WTC11 (cell line): ENCODE data around the gene FAM193B. TPM values are rescaled to one million over a fixed set of nuclear protein-coding genes. Genes with fewer than 3 reads are reported as not detected.

Source experiments
- ATAC-seq: fragments of 200-7000 bp; cut with Tn5 transposase; 2 replicates; pipeline ENCODE4 v1.10.0; 2021; ENCODE audit warnings: mild to moderate bottlenecking, moderate library complexity
- CTCF ChIA-PET: fragments of 300-600 bp; sonication (Branson Sonifier 250); formaldehyde crosslinking; loops from one replicate; lab custom pipeline; 2021; ENCODE audit warnings: antibody characterized with exemption; lab: Charles Lee
- POLR2A ChIA-PET: fragments of 350-600 bp; sonication (Branson Sonifier 250); formaldehyde crosslinking; loops from one replicate; lab custom pipeline; 2021; ENCODE audit warnings: antibody characterized with exemption; lab: Charles Lee
- DNase-seq: peaks from one replicate; pipeline ENCODE4 v3.0.0; 2021; ENCODE audit warnings: low spot score
- H3K27ac Mint-ChIP-seq: 2 replicates; pipeline ENCODE4 v1.8.0; 2021; ENCODE audit warnings: mixed read lengths
- H3K27me3 Mint-ChIP-seq: 2 replicates; pipeline ENCODE4 v1.8.0; 2021; ENCODE audit warnings: low read depth, mild to moderate bottlenecking, moderate library complexity, mixed read lengths
- H3K36me3 Mint-ChIP-seq: 2 replicates; pipeline ENCODE4 v1.8.0; 2021; ENCODE audit warnings: mixed read lengths
- H3K4me1 Mint-ChIP-seq: 2 replicates; pipeline ENCODE4 v1.8.0; 2022; ENCODE audit warnings: mixed read lengths
- H3K4me3 Mint-ChIP-seq: 2 replicates; pipeline ENCODE4 v1.8.0; 2021; ENCODE audit warnings: mild to moderate bottlenecking, moderate library complexity, mixed read lengths
- H3K9me3 Mint-ChIP-seq: 2 replicates; pipeline ENCODE4 v1.8.0; 2021; ENCODE audit warnings: mixed read lengths
- AFF4 ChIP-seq: sonication (generic); formaldehyde crosslinking; IDR thresholded peaks from 2 replicates; pipeline ENCODE4 v1.8.1; 2023; ENCODE audit warnings: mild to moderate bottlenecking, missing genetic modification reagents, borderline replicate concordance
- GTF2I ChIP-seq: fragments of 250-450 bp; sonication (Bioruptor Pico); conservative IDR thresholded peaks from 2 replicates; pipeline ENCODE4 v1.4.0; 2021; ENCODE audit warnings: mild to moderate bottlenecking
- HMGXB4 ChIP-seq: sonication (generic); formaldehyde crosslinking; IDR thresholded peaks from 2 replicates; pipeline ENCODE4 v1.8.1; 2023; ENCODE audit warnings: mild to moderate bottlenecking, moderate library complexity, missing genetic modification reagents
- IRF1 ChIP-seq: sonication (generic); formaldehyde crosslinking; IDR thresholded peaks from 2 replicates; pipeline ENCODE4 v1.8.0; 2023; ENCODE audit warnings: missing genetic modification reagents
- MYBL2 ChIP-seq: sonication (generic); formaldehyde crosslinking; IDR thresholded peaks from 2 replicates; pipeline ENCODE4 v1.8.1; 2023; ENCODE audit warnings: mild to moderate bottlenecking, moderate library complexity, missing genetic modification reagents
- RORB ChIP-seq: fragments of 250-450 bp; sonication (Bioruptor Pico); IDR thresholded peaks from 2 replicates; pipeline ENCODE4 v1.9.0; 2021; ENCODE audit warnings: mild to moderate bottlenecking
- SMAD4 ChIP-seq: sonication (generic); formaldehyde crosslinking; IDR thresholded peaks from 2 replicates; pipeline ENCODE4 v1.8.0; 2022; ENCODE audit warnings: mild to moderate bottlenecking, missing genetic modification reagents
- USF1 ChIP-seq: sonication (generic); formaldehyde crosslinking; IDR thresholded peaks from 2 replicates; pipeline ENCODE4 v1.8.0; 2022; ENCODE audit warnings: mild to moderate bottlenecking, missing genetic modification reagents
- ZNF138 ChIP-seq: sonication (generic); formaldehyde crosslinking; conservative IDR thresholded peaks from 2 replicates; pipeline ENCODE4 v1.8.1; 2022; ENCODE audit warnings: mild to moderate bottlenecking, moderate library complexity, missing genetic modification reagents
- ZNF232 ChIP-seq: sonication (generic); formaldehyde crosslinking; IDR thresholded peaks from 2 replicates; pipeline ENCODE4 v1.8.0; 2022; ENCODE audit warnings: mild to moderate bottlenecking, missing genetic modification reagents
- ZNF263 ChIP-seq: sonication (generic); formaldehyde crosslinking; IDR thresholded peaks from 2 replicates; pipeline ENCODE4 v1.8.1; 2022; ENCODE audit warnings: low read depth, mild to moderate bottlenecking, moderate library complexity, missing genetic modification reagents
- ZNF416 ChIP-seq: fragments of 250-450 bp; sonication (Bioruptor Pico); IDR thresholded peaks from 2 replicates; pipeline ENCODE4 v1.9.0; 2021; ENCODE audit warnings: mild to moderate bottlenecking, inconsistent platforms
- ZNF671 ChIP-seq: fragments of 250-450 bp; sonication (Bioruptor Pico); IDR thresholded peaks from 2 replicates; pipeline ENCODE4 v1.8.0; 2021; ENCODE audit warnings: mild to moderate bottlenecking
- total RNA-seq: library from RNA; stranded (reverse); gene quantifications from 3 replicates; pipeline ENCODE4 v1.2.3, GENCODE V29; 2021
- TF ChIP-seq, protein P1 (sequence below): sonication (generic); formaldehyde crosslinking; IDR thresholded peaks from 2 replicates; pipeline ENCODE4 v1.8.1; 2023; ENCODE audit warnings: mild to moderate bottlenecking, missing genetic modification reagents, moderate library complexity

Gene FAM193B
- total RNA-seq, 1 experiment from 2014 or later, result 101 TPM

DNA sequence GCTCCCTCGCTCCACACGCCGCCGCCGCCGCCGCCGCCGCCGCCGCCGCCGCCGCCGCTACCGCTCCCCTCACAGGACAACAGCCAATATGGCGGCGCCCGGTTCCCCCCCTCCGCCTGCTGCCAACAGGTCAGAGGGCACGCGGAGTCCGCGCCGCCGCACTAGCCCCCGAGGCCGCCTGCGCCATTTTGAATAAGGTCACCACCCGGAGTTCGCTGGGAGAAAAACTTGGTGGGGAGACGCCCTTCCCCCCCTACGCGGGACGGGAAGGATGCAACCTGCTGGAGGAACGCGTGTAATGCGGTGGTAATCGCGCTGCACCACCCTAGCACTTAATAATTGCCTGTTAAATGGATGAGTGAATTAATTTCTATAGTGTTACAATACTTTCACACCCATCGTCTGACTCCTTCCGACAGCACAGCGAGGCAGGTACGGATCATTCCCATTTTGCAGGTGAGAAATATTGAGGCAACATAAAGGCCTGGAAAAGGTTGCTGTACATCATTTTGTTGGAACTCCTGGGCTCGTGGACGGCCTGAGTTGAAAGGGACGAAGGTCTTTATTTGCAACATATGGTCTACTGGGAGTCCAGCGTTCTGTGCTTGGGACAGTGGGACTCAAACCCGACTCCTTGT lies at the start of gene FAM193B (continued):
- TF ChIP-seq IRF1 (CRISPR knock-in tag) (no peak), ZNF671 (CRISPR knock-in tag) (no peak), HMGXB4 (CRISPR knock-in tag) (0 out of 2 replicates have a peak, but pooled peaks have one; percentile 11), RORB (no peak), SMAD4 (CRISPR knock-in tag) (no peak), ZNF263 (CRISPR knock-in tag) (no peak), ZNF138 (CRISPR knock-in tag) (no peak), GTF2I (CRISPR knock-in tag) (peak; percentile 87), ZNF416 (CRISPR knock-in tag) (no peak), ZNF232 (no peak)

GRCh38 chr5:177604116-177604521 lies 49.8 kb upstream of the FAM193B start:
- ChIA-PET POLR2A (no interaction called here), CTCF (no interaction called here)
- ATAC-seq (no peak), DNase-seq (no peak)
- TF ChIP-seq, protein P1, sequence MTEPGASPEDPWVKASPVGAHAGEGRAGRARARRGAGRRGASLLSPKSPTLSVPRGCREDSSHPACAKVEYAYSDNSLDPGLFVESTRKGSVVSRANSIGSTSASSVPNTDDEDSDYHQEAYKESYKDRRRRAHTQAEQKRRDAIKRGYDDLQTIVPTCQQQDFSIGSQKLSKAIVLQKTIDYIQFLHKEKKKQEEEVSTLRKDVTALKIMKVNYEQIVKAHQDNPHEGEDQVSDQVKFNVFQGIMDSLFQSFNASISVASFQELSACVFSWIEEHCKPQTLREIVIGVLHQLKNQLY (CRISPR knock-in tag), result no peak
- no peak for TF ChIP-seq SMAD4 (CRISPR knock-in tag)
- TF ChIP-seq AFF4 (CRISPR knock-in tag), result no peak
- no peak for TF ChIP-seq ZNF263 (CRISPR knock-in tag)
- TF ChIP-seq ZNF138 (CRISPR knock-in tag), result no peak
- TF ChIP-seq MYBL2 (CRISPR knock-in tag), result no peak
- no peak for TF ChIP-seq HMGXB4 (CRISPR knock-in tag)
- no peak for TF ChIP-seq USF1 (CRISPR knock-in tag)
- TF ChIP-seq, all 79 proteins: peak for 0
- Mint-ChIP-seq H3K4me3 (no peak overlapping the region), H3K27me3 (peaks cover 11% of the 10 kb centered on the region), H3K9me3 (no peaks in the 10 kb centered on the region), H3K4me1 (peaks cover 32% of the 10 kb centered on the region), H3K36me3 (0 out of 2 replicates have a peak, but pooled peaks cover 2% of the 10 kb centered on the region), H3K27ac (no peak overlapping the region)
